ENCODE results near the gene CD81. TPM values are rescaled to one million over a fixed set of nuclear protein-coding genes. Genes with fewer than 3 reads are reported as not detected.

CD81 gene
- total and polyA plus RNA-seq, 2 experiments from 2014 or later = 88.6 to 290 TPM

- no peaks in the 10 kb centered on the region for H3K9me2 ChIP-seq (ENCODE audit: insufficient read depth)
- no peak for DNase-seq (ENCODE audit: low spot score)
- no peaks in the 10 kb centered on the region for H3K36me3 ChIP-seq (ENCODE audit: insufficient read depth)
- ATAC-seq = no peak
- Mint-ChIP-seq H3K27me3 (ENCODE audit: insufficient read depth, low read depth, poor library complexity) (peaks cover 43% of the 10 kb centered on the region), H3K4me3 (no peak overlapping the region), H3K36me3 (ENCODE audit: low read depth) (no peaks in the 10 kb centered on the region), H3K4me1 (no peaks in the 10 kb centered on the region; the same call in 2 of the 3 replicates), H3K27ac (no peak overlapping the region), H3K9me3 (no peaks in the 10 kb centered on the region)
- no peak overlapping the region for H3K4me2 ChIP-seq
- H3K79me2 ChIP-seq (replicated peaks; ENCODE audit: insufficient read depth) = no peaks in the 10 kb centered on the region
- H3K27me3 ChIP-seq (ENCODE audit: insufficient read depth) = peaks cover 37% of the 10 kb centered on the region
- H3K4me3 ChIP-seq = no peak overlapping the region
- TF ChIP-seq EZH2 (IDR thresholded peaks at IDR 0.05; ENCODE audit: low read depth, unreplicated experiment) = no peak
- TF ChIP-seq EZH2phosphoT487 (IDR thresholded peaks at IDR 0.05; ENCODE audit: unreplicated experiment) = no peak
- no peak for TF ChIP-seq ZNF114 (CRISPR knock-in tag; IDR thresholded peaks at IDR 0.05)
- no peak overlapping the region for H2AFZ ChIP-seq
- no peak overlapping the region for H3K27ac ChIP-seq (ENCODE audit: low read depth)
- H3K4me1 ChIP-seq (ENCODE audit: insufficient read depth) = no peaks in the 10 kb centered on the region; the same call in 1 of the 2 replicates
- H3F3A ChIP-seq (replicated peaks; ENCODE audit: low read depth) = no peaks in the 10 kb centered on the region
- H4K20me1 ChIP-seq (replicated peaks; ENCODE audit: insufficient read depth) = no peaks in the 10 kb centered on the region
Observed at GRCh38 chr11:2440646-2441045, 63.5 kb downstream of the CD81 start.

- H3K36me3 Mint-ChIP-seq (ENCODE audit: low read depth) = no peaks in the 10 kb centered on the region
- H3K9me3 Mint-ChIP-seq = no peaks in the 10 kb centered on the region
- no peak overlapping the region for H3K27ac ChIP-seq (ENCODE audit: low read depth)
- H3K4me1 Mint-ChIP-seq = no peaks in the 10 kb centered on the region; the same call in 2 of the 3 replicates
- H4K20me1 ChIP-seq (replicated peaks; ENCODE audit: insufficient read depth) = no peaks in the 10 kb centered on the region
- H3K4me3 ChIP-seq = no peak overlapping the region
- no peaks in the 10 kb centered on the region for H3F3A ChIP-seq (replicated peaks; ENCODE audit: low read depth)
- ATAC-seq = no peak
- no peak overlapping the region for H2AFZ ChIP-seq
- no peaks in the 10 kb centered on the region; the same call in 1 of the 2 replicates for H3K4me1 ChIP-seq (ENCODE audit: insufficient read depth)
- no peak overlapping the region for H3K4me2 ChIP-seq
- no peak overlapping the region for H3K27ac Mint-ChIP-seq
- peaks cover 42% of the 10 kb centered on the region for H3K27me3 ChIP-seq (ENCODE audit: insufficient read depth)
- no peaks in the 10 kb centered on the region for H3K79me2 ChIP-seq (replicated peaks; ENCODE audit: insufficient read depth)
- H3K36me3 ChIP-seq (ENCODE audit: insufficient read depth) = no peaks in the 10 kb centered on the region
- H3K9me2 ChIP-seq (ENCODE audit: insufficient read depth) = no peaks in the 10 kb centered on the region
- H3K27me3 Mint-ChIP-seq (ENCODE audit: insufficient read depth, low read depth, poor library complexity) = peaks cover 49% of the 10 kb centered on the region
- DNase-seq (ENCODE audit: low spot score) = no peak
- H3K4me3 Mint-ChIP-seq = no peak overlapping the region
- no peak for TF ChIP-seq ZNF114 (CRISPR knock-in tag; IDR thresholded peaks at IDR 0.05)
- TF ChIP-seq JUNB (IDR thresholded peaks at IDR 0.05; ENCODE audit: unreplicated experiment) = no peak
- TF ChIP-seq ZNF331 (CRISPR knock-in tag; IDR thresholded peaks at IDR 0.05; ENCODE audit: low read depth) = no peak
- TF ChIP-seq POLR2AphosphoS5 (IDR thresholded peaks at IDR 0.05; ENCODE audit: low read depth) = no peak
- no peak for TF ChIP-seq CREB1 (CRISPR knock-in tag; IDR thresholded peaks at IDR 0.05; ENCODE audit: low read depth)
- no peak for TF ChIP-seq ZNF462 (CRISPR knock-in tag; IDR thresholded peaks at IDR 0.05)
- no peak for TF ChIP-seq EZH2phosphoT487 (IDR thresholded peaks at IDR 0.05; ENCODE audit: unreplicated experiment)
- no peak for TF ChIP-seq CTCF (conservative IDR thresholded peaks at IDR 0.05; ENCODE audit: low read depth in 2 of 2)
- no peak for TF ChIP-seq STAT1 (IDR thresholded peaks at IDR 0.05; ENCODE audit: unreplicated experiment)
- no peak for TF ChIP-seq ETS1 (IDR thresholded peaks at IDR 0.05)
Observed at GRCh38 chr11:2441171-2441570, 64.1 kb downstream of the CD81 start.
